Activated CD4-positive, CD25-positive, alpha-beta regulatory T cell treated with anti-CD3 and anti-CD28 coated beads, Interleukin-2, amount 50 U/mL, for 24 hours (primary cell): Measurements from ENCODE around the gene NCR2.
"Not testable (repeated sequence)": the region's sequence is repeated elsewhere in the genome, so short reads cannot be mapped to it uniquely, and the experiment has no call there.

Experiments
- ATAC-seq, 2 donors: fragments of 150-1000 bp; cut with Tn5 transposase; one replicate each; pipeline ENCODE4 v1.10.0; 2021; ENCODE audit warnings: mild to moderate bottlenecking in 1 of 2, moderate library complexity in 1 of 2

Gene NCR2

GRCh38 chr6:41335296-41335695 lies at the start of gene NCR2:
Gene NCR2 (plus strand): TSS chr6:41335608. CDS start chr6:41335877, 269 bp downstream.
- no peak for ATAC-seq

- no peak for ATAC-seq
Measured at GRCh38 chr6:41286544-41287346, 48.7 kb upstream of the NCR2 start, which contains the start of gene TREM1. Gene TREM1 (minus strand): TSS chr6:41286682. CDS start chr6:41286655, 27 bp downstream.

GRCh38 chr6:41288030-41288753 lies 47.2 kb upstream of the NCR2 start:
- ATAC-seq, result peak; percentile 82 to 86

- ATAC-seq, result no peak
Measured at GRCh38 chr6:41288754-41289129, 46.7 kb upstream of the NCR2 start.

- ATAC-seq, result no peak
Measured at GRCh38 chr6:41289815-41290214, 45.6 kb upstream of the NCR2 start.

GRCh38 chr6:41291717-41292116 lies 43.7 kb upstream of the NCR2 start:
- ATAC-seq, result no peak

- ATAC-seq, result no peak
Measured at GRCh38 chr6:41294214-41294872, 41.1 kb upstream of the NCR2 start.

GRCh38 chr6:41297248-41297647 lies 38.2 kb upstream of the NCR2 start:
- ATAC-seq, result not testable (repeated sequence)

- ATAC-seq, result peak; percentile 83 to 92
Measured at GRCh38 chr6:41298785-41299502, 36.5 kb upstream of the NCR2 start.

GRCh38 chr6:41302638-41303037 lies 32.8 kb upstream of the NCR2 start:
- ATAC-seq, result no peak

- peak in 1 of 2 donors; percentile 33 for ATAC-seq
Measured at GRCh38 chr6:41306187-41306854, 29.1 kb upstream of the NCR2 start.

GRCh38 chr6:41315203-41315602 lies 20.2 kb upstream of the NCR2 start:
- no peak for ATAC-seq

GRCh38 chr6:41315943-41316620 lies 19.3 kb upstream of the NCR2 start:
- ATAC-seq, result no peak

- no peak for ATAC-seq
Measured at GRCh38 chr6:41318261-41318653, 17.2 kb upstream of the NCR2 start.

- peak; percentile 94 to 97 for ATAC-seq
Measured at GRCh38 chr6:41318654-41319565, 16.5 kb upstream of the NCR2 start.

- no peak for ATAC-seq
Measured at GRCh38 chr6:41321183-41321582, 14.2 kb upstream of the NCR2 start.

GRCh38 chr6:41325446-41326066 lies 9.9 kb upstream of the NCR2 start:
- no peak for ATAC-seq

- no peak for ATAC-seq
Measured at GRCh38 chr6:41326092-41326491, 9.3 kb upstream of the NCR2 start.

- ATAC-seq, result no peak
Measured at GRCh38 chr6:41327177-41327576, 8.2 kb upstream of the NCR2 start.
